Fibroblast of gingiva (primary cell): ENCODE measurements around the gene NCBP2L.

ENCODE experiments used
- DNase-seq: peaks from one replicate; pipeline ENCODE4 v3.0.0-alpha.2; 2011; ENCODE audit warnings: low read depth

Gene NCBP2L

DNA sequence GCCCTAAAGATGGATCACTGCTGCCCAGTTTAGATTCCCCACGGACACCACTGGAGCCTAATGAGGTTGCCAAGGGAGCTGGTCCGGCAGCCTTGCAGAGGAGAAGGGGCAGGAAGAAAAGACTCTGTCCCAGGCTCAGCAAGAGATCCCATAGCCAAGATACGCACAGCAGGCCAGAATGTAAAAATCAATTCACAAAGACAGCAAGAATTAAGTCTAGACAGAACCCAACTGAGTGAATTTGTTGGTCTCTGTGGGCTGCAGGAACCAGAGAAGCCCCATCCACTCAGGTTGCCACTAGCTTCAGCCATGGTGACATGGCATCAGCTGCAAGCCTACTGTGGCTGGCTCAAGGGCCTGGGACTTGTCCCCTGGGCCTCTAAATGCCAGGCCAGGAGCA lies 24.8 kb upstream of the NCBP2L start:
- DNase-seq: no peak

DNA sequence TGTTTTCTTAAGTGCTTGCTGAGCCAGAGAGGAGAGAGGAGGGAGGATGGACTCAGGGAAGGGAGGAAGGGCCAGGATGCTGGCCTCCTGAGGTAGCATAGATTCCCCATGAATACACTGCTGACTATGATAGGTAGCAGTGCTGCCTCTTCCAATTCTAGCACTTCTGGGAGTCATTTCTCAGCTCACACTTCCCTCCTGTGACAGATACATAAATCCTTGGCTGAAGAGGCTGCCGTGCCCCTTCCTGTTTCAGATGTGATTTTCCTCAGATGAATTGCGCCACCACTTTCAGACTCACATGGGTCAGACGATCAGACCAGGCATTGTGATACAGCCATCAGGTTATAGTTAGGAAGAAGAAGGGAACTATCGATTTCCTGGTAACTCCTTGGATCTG lies 24.3 kb upstream of the NCBP2L start:
- DNase-seq: no peak

DNA sequence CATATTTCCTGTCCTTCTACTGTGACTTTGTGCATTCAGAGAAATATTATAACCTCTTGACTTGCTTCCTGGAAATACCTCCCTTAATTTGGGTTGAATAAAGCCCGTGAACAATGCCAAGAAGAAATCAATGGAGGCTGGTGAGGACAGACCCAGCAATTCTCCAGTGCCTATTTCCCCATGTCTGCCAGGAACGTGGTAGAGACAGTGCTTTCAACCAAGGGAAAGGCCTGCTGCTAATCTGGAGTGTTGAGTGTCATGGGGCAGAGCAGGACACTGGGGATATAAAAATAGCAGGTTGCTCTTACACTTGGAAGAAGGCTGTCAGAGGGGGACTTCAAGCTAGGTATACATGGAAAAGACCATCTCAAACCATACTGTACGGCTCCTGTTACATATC lies 21.8 kb upstream of the NCBP2L start:
- DNase-seq: no peak

- no peak for DNase-seq
Observed at GRCh38 chrX:107758231-107758766, 19.2 kb upstream of the NCBP2L start.

- no peak for DNase-seq
Observed at GRCh38 chrX:107760304-107761077, 17.0 kb upstream of the NCBP2L start.

- DNase-seq: no peak
Observed at GRCh38 chrX:107763647-107764046, 13.9 kb upstream of the NCBP2L start.

- DNase-seq: no peak
Observed at GRCh38 chrX:107764845-107765608, 12.5 kb upstream of the NCBP2L start.

DNA sequence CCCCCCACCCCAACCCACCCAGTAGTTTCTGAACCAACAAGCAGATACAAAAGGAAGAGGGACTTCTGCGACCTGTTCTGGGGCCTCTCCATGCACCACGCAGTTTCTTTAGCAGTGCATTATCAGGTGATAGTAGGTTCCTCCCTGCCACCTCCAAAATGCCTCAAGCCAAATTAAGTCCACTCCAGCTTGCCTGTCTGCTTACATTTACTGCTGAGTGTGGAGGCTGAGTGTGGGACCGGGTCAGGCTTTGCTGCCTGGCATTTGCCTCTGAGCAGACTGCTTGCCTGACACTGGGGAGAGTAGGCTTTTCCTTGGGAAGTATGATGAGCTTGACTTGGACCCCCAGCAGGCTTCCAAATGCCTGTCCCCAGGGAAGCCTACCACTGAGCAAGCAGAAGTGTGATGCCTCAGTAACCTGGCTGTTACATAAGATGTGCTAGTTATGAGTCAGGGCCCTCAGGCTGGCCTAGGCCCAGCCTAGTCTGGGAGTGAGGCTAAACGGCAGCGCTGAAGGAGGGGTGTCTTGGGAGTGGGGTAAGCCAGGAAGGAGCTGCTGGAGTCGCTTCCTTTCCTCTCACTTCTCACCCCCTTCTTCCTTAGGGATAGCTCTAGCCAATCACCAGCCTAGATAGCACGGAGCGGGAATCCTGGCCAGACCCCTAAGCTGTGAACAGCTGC lies 10.9 kb upstream of the NCBP2L start:
- DNase-seq: peak; percentile 11

DNA sequence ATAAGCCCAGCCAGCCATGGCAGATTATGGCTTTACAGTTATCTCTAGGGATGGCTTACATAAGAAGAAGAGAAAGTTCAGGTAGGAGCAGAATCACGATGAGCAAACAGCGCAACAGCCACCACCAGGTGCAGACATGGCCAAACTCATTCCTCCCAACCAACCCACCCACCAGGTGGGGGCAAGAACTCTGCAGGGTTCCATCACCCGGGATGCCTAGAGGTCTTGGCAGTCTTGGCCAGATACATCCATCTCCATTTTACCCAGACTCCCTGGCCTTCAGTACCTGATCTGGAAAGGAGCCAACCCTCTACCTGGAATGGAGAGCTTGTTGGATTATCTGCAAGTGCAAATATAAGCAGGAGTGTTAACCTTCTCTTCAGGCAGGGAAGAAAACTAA lies 9.5 kb upstream of the NCBP2L start:
- no peak for DNase-seq

GRCh38 chrX:107769581-107770317 lies 7.8 kb upstream of the NCBP2L start:
- no peak for DNase-seq

- no peak for DNase-seq
Observed at GRCh38 chrX:107773206-107773605, 4.3 kb upstream of the NCBP2L start.

GRCh38 chrX:107773906-107774435 lies 3.6 kb upstream of the NCBP2L start:
- no peak for DNase-seq

- DNase-seq: no peak
Observed at GRCh38 chrX:107775000-107775733, 2.4 kb upstream of the NCBP2L start.

DNA sequence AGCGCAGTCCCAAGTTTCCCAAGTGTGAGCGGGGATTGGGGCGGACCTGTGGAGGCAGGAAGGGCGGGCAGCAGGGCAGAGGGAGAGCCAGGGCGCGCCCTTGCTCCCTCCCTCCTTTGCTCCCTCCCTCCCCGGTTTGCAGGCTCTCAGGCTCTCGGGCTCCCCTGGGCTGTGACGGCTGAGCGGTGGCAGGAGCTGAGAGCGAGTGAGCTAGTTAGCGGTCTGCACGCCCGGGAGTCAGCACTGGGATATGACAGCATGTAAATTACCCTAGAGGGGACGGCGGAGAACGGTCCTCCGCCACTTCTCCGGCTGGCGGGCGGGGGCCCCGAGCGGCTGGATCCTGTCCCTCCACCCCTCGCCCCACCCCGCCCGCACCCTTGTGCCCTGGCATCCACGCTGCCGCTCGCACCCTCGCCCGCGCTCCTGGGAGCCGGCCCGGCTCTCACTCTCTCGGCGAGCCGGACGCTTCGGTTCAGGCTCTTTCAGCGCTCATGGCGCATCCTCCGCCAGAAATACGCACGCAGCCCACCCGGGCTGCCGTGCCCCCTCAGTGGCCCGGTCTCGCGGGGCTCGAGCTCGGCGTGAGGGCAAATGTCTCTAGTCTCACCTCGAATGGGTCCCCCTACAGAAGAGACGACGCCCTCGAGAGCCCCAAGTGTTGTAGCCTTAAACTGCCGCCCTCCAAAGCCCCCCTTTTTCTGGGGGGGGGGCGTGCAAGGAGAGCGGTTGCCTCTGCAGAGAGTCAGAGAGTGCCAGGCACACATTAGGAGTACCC lies 1.6 kb upstream of the NCBP2L start, which contains the start of gene TSC22D3:
Gene TSC22D3 (minus strand): TSS at position 54 of the 778 bp plus-strand sequence. CDS start 368 bp downstream, outside the sequence.
- DNase-seq: peak; percentile 74

DNA sequence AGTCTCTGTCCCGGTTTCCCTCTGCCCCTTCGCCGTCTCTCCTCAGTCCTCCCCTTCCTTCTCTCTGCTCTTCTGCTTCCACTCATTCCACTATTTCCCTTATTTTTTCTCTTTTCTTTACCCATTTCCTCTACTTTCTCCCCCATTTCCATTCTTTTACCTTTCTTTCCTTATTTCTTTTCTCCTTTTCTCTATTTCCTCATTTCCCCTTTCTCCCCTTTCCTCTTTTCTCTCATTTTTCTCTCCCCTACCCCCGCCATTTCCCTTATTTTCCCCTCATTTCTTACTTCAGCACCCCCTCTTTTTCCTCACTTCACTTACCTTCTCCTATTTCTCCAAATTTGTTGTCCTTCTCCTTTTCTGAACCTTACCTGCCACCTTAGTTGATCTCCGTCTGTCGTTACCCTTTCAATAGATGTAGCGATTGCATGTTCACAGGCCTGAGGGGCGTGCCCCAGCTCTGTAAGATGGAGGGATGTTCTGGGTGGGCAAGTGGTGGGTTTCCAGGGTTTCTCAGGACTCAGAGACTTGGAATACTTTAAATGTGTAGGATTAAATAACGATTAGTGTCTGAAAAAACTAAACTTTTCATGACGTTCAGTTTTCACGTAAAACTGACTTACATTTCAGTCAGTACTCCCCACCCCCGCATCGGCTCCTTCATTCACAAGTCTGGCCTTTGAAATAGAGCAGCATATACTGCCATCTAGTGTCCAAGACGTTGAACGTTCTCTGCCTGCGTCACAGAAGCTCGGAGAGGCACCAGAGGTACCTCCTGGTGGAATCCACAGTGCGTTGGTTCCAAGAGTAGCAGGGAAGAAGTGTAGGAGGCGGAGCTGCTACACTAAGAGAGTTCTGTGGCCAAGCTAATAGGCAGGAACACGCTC lies 641 bp upstream of the NCBP2L start:
- peak; percentile 79 for DNase-seq

DNA sequence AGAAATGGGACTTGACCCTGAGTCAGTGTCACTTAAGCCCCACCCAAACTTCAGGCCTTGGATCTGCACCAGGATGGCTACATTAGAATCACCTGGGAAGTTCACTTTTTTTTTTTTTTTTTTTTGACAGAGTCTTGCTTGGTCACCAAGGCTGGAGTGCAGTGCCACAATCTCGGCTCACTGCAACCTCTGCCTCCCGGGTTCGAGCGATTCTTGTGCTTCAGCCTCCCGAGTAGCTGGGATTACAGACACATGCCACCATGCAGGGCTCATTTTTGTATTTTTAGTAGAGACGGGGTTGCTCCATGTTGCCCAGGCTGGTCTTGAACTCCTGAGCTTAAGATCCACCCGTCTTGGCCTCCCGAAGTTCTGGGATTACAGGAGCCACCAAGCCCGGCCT lies 3.0 kb downstream of the NCBP2L start:
- no peak for DNase-seq

DNA sequence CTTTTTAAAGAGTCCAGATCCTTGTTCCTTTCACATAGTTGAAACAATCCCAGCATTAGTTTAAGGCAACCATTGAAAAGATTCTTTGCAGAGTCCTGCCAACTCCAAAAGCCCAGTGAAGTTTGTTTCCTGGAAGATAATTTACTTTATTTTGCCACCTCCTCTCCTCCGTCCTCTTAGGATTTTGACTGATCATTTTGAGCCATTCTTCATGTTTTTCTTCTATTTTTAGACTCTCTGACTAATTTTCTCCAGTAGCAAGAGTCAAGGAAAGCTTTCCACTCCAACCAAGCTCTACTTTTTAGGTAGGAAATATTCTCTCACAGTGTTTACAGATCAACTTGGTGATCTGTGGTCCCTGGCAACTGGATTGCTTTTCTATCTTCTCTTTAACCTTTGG lies 10.3 kb downstream of the NCBP2L start:
- no peak for DNase-seq

DNA sequence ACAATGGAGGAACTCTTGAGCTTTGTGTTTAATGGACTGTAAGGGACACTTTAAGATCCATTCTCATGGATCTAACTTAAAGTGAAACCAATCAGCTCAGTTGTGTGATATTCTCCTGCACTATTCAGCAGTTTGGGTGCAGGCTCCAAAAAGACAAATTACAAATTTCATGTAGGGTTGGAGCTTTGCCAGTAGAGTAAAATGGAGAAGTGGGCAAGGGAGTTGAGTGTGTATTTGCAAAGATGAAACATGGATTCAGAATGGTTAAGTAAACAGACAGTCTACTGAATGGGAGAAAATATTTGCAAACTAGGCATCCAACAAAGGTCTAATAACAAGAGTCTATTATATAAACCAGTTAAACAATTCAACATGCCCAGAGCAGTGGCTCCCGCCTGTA lies 26.9 kb downstream of the NCBP2L start:
- DNase-seq: no peak

DNA sequence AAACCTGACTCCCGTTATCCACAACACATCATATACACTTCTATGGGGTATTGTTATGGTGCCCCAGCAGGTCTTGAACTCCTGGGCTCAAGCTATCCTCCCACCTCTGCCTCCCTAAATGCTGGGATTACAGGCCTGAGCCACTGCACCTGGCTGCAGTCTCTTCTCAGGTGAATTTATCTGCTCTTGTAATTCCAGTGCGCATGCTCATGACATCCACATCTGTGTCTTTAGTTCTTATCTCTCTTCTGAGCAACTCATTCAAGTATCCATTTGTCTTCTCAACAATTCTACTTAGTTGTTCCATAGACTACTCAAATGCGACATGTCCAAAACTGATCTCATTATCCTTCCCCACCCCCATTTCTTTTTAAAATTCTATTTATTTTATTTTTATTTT lies 27.6 kb downstream of the NCBP2L start:
- no peak for DNase-seq
